A549 (cell line): ENCODE results near the gene DNASE1L2. TPM values are rescaled to one million over a fixed set of nuclear protein-coding genes. Genes with fewer than 3 reads are reported as not detected.

ENCODE experiments used
- ATAC-seq, 2 experiments: fragments of 200-7000 bp in 1 of 2; fragments of >200 bp in 1 of 2; cut with Nextera tagmentation in 1 of 2; cut with Tn5 transposase in 1 of 2; 3 replicates each; pipeline versions ENCODE4 v1.8.0 to v1.9.1; 2018 to 2020; ENCODE audit warnings: mild to moderate bottlenecking in 1 of 2, moderate library complexity in 1 of 2
- CTCF ChIA-PET: fragments of 300-600 bp; sonication (Branson Sonifier 250); formaldehyde crosslinking; extraction: SDS; loops from one replicate; lab custom pipeline; 2021; ENCODE audit warnings: antibody characterized with exemption, inconsistent platforms; lab: Yijun Ruan, JAX
- POLR2A ChIA-PET: fragments of 350-600 bp; formaldehyde crosslinking; extraction: SDS; loops from one replicate; lab custom pipeline; 2021; ENCODE audit warnings: antibody characterized with exemption, inconsistent platforms; lab: Yijun Ruan, JAX
- DNase-seq, 2 experiments: peaks; one replicate each; pipeline versions ENCODE4 v3.0.0 to v3.0.0-alpha.2; 2011 to 2016; ENCODE audit warnings: low read depth in 1 of 2, low spot score in 1 of 2
- FAIRE-seq: peaks from 2 replicates; lab custom pipeline; 2011; peaks lifted over from hg19 to GRCh38; lab: Jason Lieb, UNC
- H3K27ac ChIP-seq, 2 experiments: fragments of >200 bp; sonication (Bioruptor Twin); formaldehyde crosslinking; 3 replicates each; pipeline ENCODE4 v1.5.1; 2016 to 2017
- H3K4me1 ChIP-seq: fragments of >200 bp; sonication (Bioruptor Twin); formaldehyde crosslinking; 3 replicates; pipeline ENCODE4 v1.6.1; 2016
- H3K4me2 ChIP-seq: fragments of >200 bp; sonication (Bioruptor Twin); formaldehyde crosslinking; 3 replicates; pipeline ENCODE4 v1.6.1; 2016
- H3K4me3 ChIP-seq: fragments of >200 bp; sonication (Bioruptor Twin); formaldehyde crosslinking; 3 replicates; pipeline ENCODE4 v1.5.1; 2016
- H3K9me3 ChIP-seq: fragments of >200 bp; sonication (Bioruptor Twin); formaldehyde crosslinking; 3 replicates; pipeline ENCODE4 v1.6.1; 2016
- BHLHE40 ChIP-seq: IDR thresholded peaks from 2 replicates; pipeline ENCODE4 v1.6.1; 2012; ENCODE audit warnings: low read depth, low read length, inconsistent platforms
- CBX2 ChIP-seq: fragments of 200-600 bp; sonication (generic); IDR thresholded peaks from 2 replicates; pipeline ENCODE4 v1.6.1; 2016; ENCODE audit warnings: low read depth, mild to moderate bottlenecking, borderline replicate concordance
- CHD2 ChIP-seq: fragments of 150-350 bp; IDR thresholded peaks from 2 replicates; pipeline ENCODE4 v1.6.1; 2014; ENCODE audit warnings: low read length; ENCODE audit not compliant: partially characterized antibody
- CHD4 ChIP-seq: fragments of 200-600 bp; sonication (generic); IDR thresholded peaks from 2 replicates; pipeline ENCODE4 v1.6.1; 2016; ENCODE audit warnings: antibody characterized with exemption, mild to moderate bottlenecking, borderline replicate concordance
- EHF ChIP-seq: fragments of 250-450 bp; sonication (Bioruptor Pico); IDR thresholded peaks from 2 replicates; pipeline ENCODE4 v1.5.0; 2020; ENCODE audit warnings: mild to moderate bottlenecking
- EHMT2 ChIP-seq: fragments of 200-600 bp; sonication (generic); IDR thresholded peaks from 2 replicates; pipeline ENCODE4 v1.6.1; 2016; ENCODE audit warnings: antibody characterized with exemption, low read depth, mild to moderate bottlenecking, moderate library complexity
- EP300 ChIP-seq, 2 experiments: fragments of >200 bp; sonication (Bioruptor Twin); formaldehyde crosslinking; IDR thresholded peaks; 2 replicates in 1 of 2; 3 replicates in 1 of 2; pipeline ENCODE4 v1.6.1; 2016 to 2017
- FOSB ChIP-seq: fragments of 250-450 bp; sonication (Bioruptor Pico); IDR thresholded peaks from 2 replicates; pipeline ENCODE4 v1.5.0; 2020; ENCODE audit warnings: mild to moderate bottlenecking, moderate library complexity
- FOSL2 ChIP-seq, 2 experiments: fragments of 450-650 bp in 1 of 2; fragments of >200 bp in 1 of 2; sonication (Bioruptor Twin) in 1 of 2; formaldehyde crosslinking; IDR thresholded peaks; 2 replicates each; pipeline versions ENCODE4 v1.5.0 to v1.6.1; 2016 to 2020; ENCODE audit warnings: mild to moderate bottlenecking in 1 of 2, moderate library complexity in 1 of 2
- FOXS1 ChIP-seq: fragments of 250-450 bp; sonication (Bioruptor Pico); IDR thresholded peaks from 2 replicates; pipeline ENCODE4 v1.5.0; 2020; ENCODE audit warnings: mild to moderate bottlenecking, moderate library complexity
- GATA3 ChIP-seq: IDR thresholded peaks from 2 replicates; pipeline ENCODE4 v1.6.1; 2012; ENCODE audit warnings: borderline replicate concordance
- HOXB13 ChIP-seq: fragments of 250-450 bp; sonication (Bioruptor Pico); IDR thresholded peaks from 2 replicates; pipeline ENCODE4 v1.5.0; 2020; ENCODE audit warnings: low read depth, mild to moderate bottlenecking, moderate library complexity
- HOXB5 ChIP-seq: fragments of 250-450 bp; sonication (Bioruptor Pico); IDR thresholded peaks from 2 replicates; pipeline ENCODE4 v1.5.0; 2020; ENCODE audit warnings: mild to moderate bottlenecking, moderate library complexity
- JUN ChIP-seq, 2 experiments: fragments of >200 bp; sonication (Bioruptor Twin); formaldehyde crosslinking; IDR thresholded peaks; 2 replicates in 1 of 2; 3 replicates in 1 of 2; pipeline ENCODE4 v1.6.1; 2016 to 2017
- JUNB ChIP-seq: fragments of >200 bp; sonication (Bioruptor Twin); formaldehyde crosslinking; IDR thresholded peaks from 2 replicates; pipeline ENCODE4 v1.6.1; 2016
- NR3C1 ChIP-seq: fragments of >200 bp; sonication (Bioruptor Twin); formaldehyde crosslinking; IDR thresholded peaks from 3 replicates; pipeline ENCODE4 v1.6.1; 2017
- PHF8 ChIP-seq: fragments of 200-600 bp; sonication (generic); IDR thresholded peaks from 2 replicates; pipeline ENCODE4 v1.6.1; 2016; ENCODE audit warnings: low read depth, mild to moderate bottlenecking, antibody characterized with exemption, moderate library complexity, borderline replicate concordance
- RAD21 ChIP-seq, 2 experiments: fragments of >200 bp in 1 of 2; sonication (Bioruptor Twin) in 1 of 2; formaldehyde crosslinking in 1 of 2; IDR thresholded peaks in 1 of 2; conservative IDR thresholded peaks in 1 of 2; 2 replicates in 1 of 2; 3 replicates in 1 of 2; pipeline ENCODE4 v1.6.1; 2012 to 2018; ENCODE audit warnings: inconsistent platforms in 1 of 2
- RCOR1 ChIP-seq: fragments of 150-350 bp; IDR thresholded peaks from 2 replicates; pipeline ENCODE4 v1.6.1; 2014; ENCODE audit warnings: antibody characterized with exemption, low read length, low read depth
- RNF2 ChIP-seq: fragments of 200-600 bp; sonication (generic); IDR thresholded peaks from 2 replicates; pipeline ENCODE4 v1.6.1; 2016; ENCODE audit warnings: low read depth, mild to moderate bottlenecking, antibody characterized with exemption, moderate library complexity, borderline replicate concordance
- ZC3H11A ChIP-seq: fragments of 450-650 bp; IDR thresholded peaks from 2 replicates; pipeline ENCODE4 v1.6.1; 2014; ENCODE audit warnings: antibody characterized with exemption, mild to moderate bottlenecking
- ZFP36 ChIP-seq: fragments of 450-650 bp; IDR thresholded peaks from 2 replicates; pipeline ENCODE4 v1.6.1; 2014; ENCODE audit warnings: borderline replicate concordance; ENCODE audit not compliant: partially characterized antibody
- ZNF302 ChIP-seq: fragments of 250-450 bp; sonication (Bioruptor Pico); IDR thresholded peaks from 2 replicates; pipeline ENCODE4 v1.9.0; 2021; ENCODE audit warnings: inconsistent platforms, mild to moderate bottlenecking, moderate library complexity
- WGBS: methylation state at CpG from one replicate; pipeline ENCODE4 v1.1.6; 2017; ENCODE audit errors: missing lambda C conversion rate; 5-methylcytosine and 5-hydroxymethylcytosine counted together
- polyA plus RNA-seq, 4 experiments: library from polyadenylated mRNA; depleted of rRNA in 3 of 4; stranded (reverse); fragments of >200 nt; fragmentation: RNase III in 1 of 4; extraction: RNeasy Plus Mini Kit Qiagen cat#74134 plus additional on column Dnase treatment in 1 of 4; gene quantifications; 2 replicates in 3 of 4; 3 replicates in 1 of 4; pipeline ENCODE4 v1.2.3, GENCODE V29; 2011 to 2017
- TF ChIP-seq, protein P1 (sequence below): fragments of >200 bp; sonication (Bioruptor Twin); formaldehyde crosslinking; IDR thresholded peaks from 3 replicates; pipeline ENCODE4 v1.5.1; 2016
- TF ChIP-seq, protein P2 (sequence below): fragments of 200-600 bp; sonication (generic); IDR thresholded peaks from 2 replicates; pipeline ENCODE4 v1.6.1; 2016; ENCODE audit warnings: antibody characterized with exemption, mild to moderate bottlenecking, moderate library complexity
- TF ChIP-seq, protein P3 (sequence below): IDR thresholded peaks from 2 replicates; pipeline ENCODE4 v1.6.1; 2012; ENCODE audit warnings: low read depth, borderline replicate concordance
- TF ChIP-seq, protein P4 (sequence below): fragments of 150-350 bp; IDR thresholded peaks from 2 replicates; pipeline ENCODE4 v1.6.1; 2014; ENCODE audit warnings: low read depth, mild to moderate bottlenecking, low read length

DNASE1L2 gene
- polyA plus RNA-seq, 2 of the 4 experiments (the other 2 are of a cell fraction): 0.36 to 1.2 TPM

DNA sequence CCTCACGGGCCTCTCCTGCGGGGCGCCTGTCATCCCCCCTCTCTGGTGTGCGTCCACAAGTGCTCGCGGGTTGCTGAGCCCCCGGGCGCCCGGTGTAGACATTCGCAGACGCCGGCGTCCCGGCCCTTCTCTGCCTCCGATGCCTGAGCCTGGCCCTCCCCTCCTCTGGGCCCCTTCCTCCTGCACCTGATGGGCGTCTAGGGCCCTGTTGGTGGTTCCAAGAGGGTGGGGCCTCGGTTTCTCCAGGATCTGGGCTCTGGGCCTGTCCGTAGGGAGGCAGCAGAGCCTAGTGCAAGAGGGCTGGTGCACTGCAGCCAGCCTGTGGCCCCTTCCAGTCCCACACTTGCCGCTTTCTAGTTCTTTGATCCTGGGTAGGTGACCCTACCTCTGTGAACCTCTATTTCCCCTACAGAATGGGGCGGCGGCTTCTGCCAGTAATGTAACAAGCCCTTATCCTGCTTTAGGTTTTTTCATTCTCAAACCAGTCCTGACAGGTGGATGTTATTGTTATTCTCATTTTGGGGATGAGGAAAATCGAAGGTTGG lies 12.2 kb upstream of the DNASE1L2 start:
- no peak for TF ChIP-seq FOSL2 (IDR thresholded peaks at IDR 0.05)
- TF ChIP-seq FOSL2 (CRISPR knock-in tag; IDR thresholded peaks at IDR 0.05): 0 out of 2 replicates have a peak, but pooled peaks have one; percentile 2
- TF ChIP-seq RCOR1: no peak
- TF ChIP-seq, protein P1, sequence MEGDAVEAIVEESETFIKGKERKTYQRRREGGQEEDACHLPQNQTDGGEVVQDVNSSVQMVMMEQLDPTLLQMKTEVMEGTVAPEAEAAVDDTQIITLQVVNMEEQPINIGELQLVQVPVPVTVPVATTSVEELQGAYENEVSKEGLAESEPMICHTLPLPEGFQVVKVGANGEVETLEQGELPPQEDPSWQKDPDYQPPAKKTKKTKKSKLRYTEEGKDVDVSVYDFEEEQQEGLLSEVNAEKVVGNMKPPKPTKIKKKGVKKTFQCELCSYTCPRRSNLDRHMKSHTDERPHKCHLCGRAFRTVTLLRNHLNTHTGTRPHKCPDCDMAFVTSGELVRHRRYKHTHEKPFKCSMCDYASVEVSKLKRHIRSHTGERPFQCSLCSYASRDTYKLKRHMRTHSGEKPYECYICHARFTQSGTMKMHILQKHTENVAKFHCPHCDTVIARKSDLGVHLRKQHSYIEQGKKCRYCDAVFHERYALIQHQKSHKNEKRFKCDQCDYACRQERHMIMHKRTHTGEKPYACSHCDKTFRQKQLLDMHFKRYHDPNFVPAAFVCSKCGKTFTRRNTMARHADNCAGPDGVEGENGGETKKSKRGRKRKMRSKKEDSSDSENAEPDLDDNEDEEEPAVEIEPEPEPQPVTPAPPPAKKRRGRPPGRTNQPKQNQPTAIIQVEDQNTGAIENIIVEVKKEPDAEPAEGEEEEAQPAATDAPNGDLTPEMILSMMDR: no peak; the same call in 2 of the 3 replicates
- no peak for TF ChIP-seq CHD4
- peak in 1 of 2 experiments; percentile 39; a peak in 3 of 5 replicates for TF ChIP-seq RAD21 (conservative IDR thresholded peaks at IDR 0.05 in 1 of 2, IDR thresholded peaks at IDR 0.05 in 1 of 2)
- no peak for TF ChIP-seq HOXB13 (CRISPR knock-in tag)
- TF ChIP-seq PHF8: peak; percentile 25; the same call in 1 of the 2 replicates
- no peak for TF ChIP-seq FOXS1 (CRISPR knock-in tag)
- TF ChIP-seq FOSB: no peak
- TF ChIP-seq ZFP36: no peak
- no peak for TF ChIP-seq RNF2
- TF ChIP-seq EP300 (IDR thresholded peaks at IDR 0.05): no peak
- TF ChIP-seq ZNF302: no peak
- 0 out of 5 replicates have a peak, but pooled peaks of 1 of the 2 experiments have one; percentile 5 for TF ChIP-seq JUN (IDR thresholded peaks at IDR 0.05)
- POLR2A ChIA-PET: no interaction called here
- no peaks in the 10 kb centered on the region for H3K9me3 ChIP-seq
- H3K4me3 ChIP-seq: peak overlapping the region; percentile 98
- peaks cover 25% of the 10 kb centered on the region for H3K4me1 ChIP-seq
- FAIRE-seq: no peak
- 6% methylated on average over 11 of the region's 22 CpGs for WGBS
- CTCF ChIA-PET: interaction anchor here (1.5 kb wide), 1 partner anchor 28 kb away, joined by 3 read pairs; the partner anchor contains the start of gene ECI1
- peak; percentile 53 to 61 for DNase-seq
- H3K27ac ChIP-seq: peak overlapping the region; percentile 96 to 97
- peak overlapping the region; percentile 99 for H3K4me2 ChIP-seq
- ATAC-seq: peak; percentile 72 to 73

- H3K4me2 ChIP-seq: peak overlapping the region; percentile 50
- 34% methylated on average over 9 of the region's 9 CpGs for WGBS
- no peak for TF ChIP-seq GATA3
- TF ChIP-seq HOXB5: no peak
- TF ChIP-seq, protein P2, sequence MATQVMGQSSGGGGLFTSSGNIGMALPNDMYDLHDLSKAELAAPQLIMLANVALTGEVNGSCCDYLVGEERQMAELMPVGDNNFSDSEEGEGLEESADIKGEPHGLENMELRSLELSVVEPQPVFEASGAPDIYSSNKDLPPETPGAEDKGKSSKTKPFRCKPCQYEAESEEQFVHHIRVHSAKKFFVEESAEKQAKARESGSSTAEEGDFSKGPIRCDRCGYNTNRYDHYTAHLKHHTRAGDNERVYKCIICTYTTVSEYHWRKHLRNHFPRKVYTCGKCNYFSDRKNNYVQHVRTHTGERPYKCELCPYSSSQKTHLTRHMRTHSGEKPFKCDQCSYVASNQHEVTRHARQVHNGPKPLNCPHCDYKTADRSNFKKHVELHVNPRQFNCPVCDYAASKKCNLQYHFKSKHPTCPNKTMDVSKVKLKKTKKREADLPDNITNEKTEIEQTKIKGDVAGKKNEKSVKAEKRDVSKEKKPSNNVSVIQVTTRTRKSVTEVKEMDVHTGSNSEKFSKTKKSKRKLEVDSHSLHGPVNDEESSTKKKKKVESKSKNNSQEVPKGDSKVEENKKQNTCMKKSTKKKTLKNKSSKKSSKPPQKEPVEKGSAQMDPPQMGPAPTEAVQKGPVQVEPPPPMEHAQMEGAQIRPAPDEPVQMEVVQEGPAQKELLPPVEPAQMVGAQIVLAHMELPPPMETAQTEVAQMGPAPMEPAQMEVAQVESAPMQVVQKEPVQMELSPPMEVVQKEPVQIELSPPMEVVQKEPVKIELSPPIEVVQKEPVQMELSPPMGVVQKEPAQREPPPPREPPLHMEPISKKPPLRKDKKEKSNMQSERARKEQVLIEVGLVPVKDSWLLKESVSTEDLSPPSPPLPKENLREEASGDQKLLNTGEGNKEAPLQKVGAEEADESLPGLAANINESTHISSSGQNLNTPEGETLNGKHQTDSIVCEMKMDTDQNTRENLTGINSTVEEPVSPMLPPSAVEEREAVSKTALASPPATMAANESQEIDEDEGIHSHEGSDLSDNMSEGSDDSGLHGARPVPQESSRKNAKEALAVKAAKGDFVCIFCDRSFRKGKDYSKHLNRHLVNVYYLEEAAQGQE: no peak
- no peak for TF ChIP-seq NR3C1
- no peak for TF ChIP-seq CHD4
- TF ChIP-seq FOXS1 (CRISPR knock-in tag): no peak
- TF ChIP-seq EHF (CRISPR knock-in tag): no peak
- no peak for TF ChIP-seq JUNB
- no peak for TF ChIP-seq BHLHE40
- TF ChIP-seq, protein P3, sequence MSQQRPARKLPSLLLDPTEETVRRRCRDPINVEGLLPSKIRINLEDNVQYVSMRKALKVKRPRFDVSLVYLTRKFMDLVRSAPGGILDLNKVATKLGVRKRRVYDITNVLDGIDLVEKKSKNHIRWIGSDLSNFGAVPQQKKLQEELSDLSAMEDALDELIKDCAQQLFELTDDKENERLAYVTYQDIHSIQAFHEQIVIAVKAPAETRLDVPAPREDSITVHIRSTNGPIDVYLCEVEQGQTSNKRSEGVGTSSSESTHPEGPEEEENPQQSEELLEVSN: no peak
- TF ChIP-seq, protein P4, sequence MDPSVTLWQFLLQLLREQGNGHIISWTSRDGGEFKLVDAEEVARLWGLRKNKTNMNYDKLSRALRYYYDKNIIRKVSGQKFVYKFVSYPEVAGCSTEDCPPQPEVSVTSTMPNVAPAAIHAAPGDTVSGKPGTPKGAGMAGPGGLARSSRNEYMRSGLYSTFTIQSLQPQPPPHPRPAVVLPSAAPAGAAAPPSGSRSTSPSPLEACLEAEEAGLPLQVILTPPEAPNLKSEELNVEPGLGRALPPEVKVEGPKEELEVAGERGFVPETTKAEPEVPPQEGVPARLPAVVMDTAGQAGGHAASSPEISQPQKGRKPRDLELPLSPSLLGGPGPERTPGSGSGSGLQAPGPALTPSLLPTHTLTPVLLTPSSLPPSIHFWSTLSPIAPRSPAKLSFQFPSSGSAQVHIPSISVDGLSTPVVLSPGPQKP: no peak
- TF ChIP-seq EHMT2: no peak
- no peak for TF ChIP-seq RCOR1
- no peak for TF ChIP-seq ZC3H11A
- TF ChIP-seq RAD21 (conservative IDR thresholded peaks at IDR 0.05 in 1 of 2, IDR thresholded peaks at IDR 0.05 in 1 of 2): no peak
- TF ChIP-seq CHD2: no peak
- TF ChIP-seq CBX2: no peak
- ChIA-PET POLR2A (interaction anchor here (0.5 to 1.1 kb wide), 3 partner anchors 11 to 71 kb away, joined by 3 to 5 read pairs (median 3); partner anchors contain the start of gene TRAF7), CTCF (interaction anchor here (0.7 to 3.8 kb wide), 6 partner anchors 14 to 275 kb away, joined by 3 to 20 read pairs (median 4); partner anchors contain the start of gene ECI1)
- ATAC-seq (no peak), FAIRE-seq (no peak), DNase-seq (no peak)
- no peak overlapping the region for H3K4me3 ChIP-seq
- H3K4me1 ChIP-seq: peaks cover 25% of the 10 kb centered on the region
- H3K27ac ChIP-seq: peak overlapping the region in 1 of 2 experiments; percentile 49; a peak in 3 of 6 replicates
- H3K9me3 ChIP-seq: no peaks in the 10 kb centered on the region
Measured at GRCh38 chr16:2226245-2226793, 9.9 kb upstream of the DNASE1L2 start.
